Measurements from ENCODE around the gene CASP5. TPM values are rescaled to one million over a fixed set of nuclear protein-coding genes. Genes with fewer than 3 reads are reported as not detected.

CASP5 gene
- total RNA-seq, 1 experiment from 2014 or later, result not detected

- no TSS peak for BruUV-seq (replicated peaks)
- Histone ChIP-seq H3K9me2 (replicated peaks; ENCODE audit: low read length) (no peaks in the 10 kb centered on the region), H3K4me3 (ENCODE audit: low read length) (no peak overlapping the region), H3K9ac (ENCODE audit: low read length) (no peak overlapping the region), H3K4me1 (ENCODE audit: insufficient read depth, low read length) (peaks cover 20% of the 10 kb centered on the region), H3K79me2 (ENCODE audit: low read length) (peaks cover 16% of the 10 kb centered on the region), H2AFZ (ENCODE audit: low read length) (no peak overlapping the region), H3K27ac (ENCODE audit: low read length) (no peak overlapping the region), H3K36me3 (ENCODE audit: low read depth, low read length) (no peaks in the 10 kb centered on the region), H3F3A (ENCODE audit: low read length, unreplicated experiment) (no peaks in the 10 kb centered on the region), H3K4me2 (ENCODE audit: low read length) (no peak overlapping the region), H3K27me3 (ENCODE audit: low read length) (no peaks in the 10 kb centered on the region), H3K9me3 (ENCODE audit: low read length) (peaks cover 4% of the 10 kb centered on the region; the same call in 1 of the 2 replicates), H4K20me1 (ENCODE audit: low read length) (no peaks in the 10 kb centered on the region)
- DNase-seq, result no peak
- POLR2A ChIA-PET (ENCODE audit: unreplicated experiment), result no interaction called here
- CTCF ChIA-PET, result no interaction called here
- ATAC-seq, result no peak
- no peak for TF ChIP-seq EZH2phosphoT487 (IDR thresholded peaks at IDR 0.05; ENCODE audit: borderline replicate concordance, low read length)
- TF ChIP-seq CTCF (conservative IDR thresholded peaks at IDR 0.05; ENCODE audit: low read depth, low read length), result no peak
- no peak for TF ChIP-seq EZH2 (IDR thresholded peaks at IDR 0.05; ENCODE audit: low read length, unreplicated experiment)
- intact Hi-C loops (cut with micrococcal nuclease), result no loop called here
Observed at GRCh38 chr11:104970756-104971155, 52.2 kb downstream of the CASP5 start.

- peaks cover 25% of the 10 kb centered on the region for H3K4me1 ChIP-seq (ENCODE audit: insufficient read depth, low read length)
- peak overlapping the region; percentile 73 for H3K9ac ChIP-seq (ENCODE audit: low read length)
- ChIA-PET CTCF (no interaction called here), POLR2A (ENCODE audit: unreplicated experiment) (no interaction called here)
- no peaks in the 10 kb centered on the region for H3K9me2 ChIP-seq (replicated peaks; ENCODE audit: low read length)
- H3K79me2 ChIP-seq (ENCODE audit: low read length), result peaks cover 16% of the 10 kb centered on the region
- H3K36me3 ChIP-seq (ENCODE audit: low read depth, low read length), result no peaks in the 10 kb centered on the region
- intact Hi-C loops (cut with micrococcal nuclease), result loop anchor here (1.0 to 10.0 kb wide), 5 partner anchors 78 to 893 kb away; no protein-coding TSS in a partner anchor
- no peaks in the 10 kb centered on the region for H3K27me3 ChIP-seq (ENCODE audit: low read length)
- no peaks in the 10 kb centered on the region for H4K20me1 ChIP-seq (ENCODE audit: low read length)
- TF ChIP-seq EZH2 (IDR thresholded peaks at IDR 0.05; ENCODE audit: low read length, unreplicated experiment) (no peak), CTCF (conservative IDR thresholded peaks at IDR 0.05; ENCODE audit: low read depth, low read length) (no peak), EZH2phosphoT487 (IDR thresholded peaks at IDR 0.05; ENCODE audit: borderline replicate concordance, low read length) (no peak)
- DNase-seq, result peak; percentile 18
- peak overlapping the region; percentile 71 for H3K27ac ChIP-seq (ENCODE audit: low read length)
- peak overlapping the region; percentile 94 for H2AFZ ChIP-seq (ENCODE audit: low read length)
- ATAC-seq, result peak; percentile 41
- H3K4me2 ChIP-seq (ENCODE audit: low read length), result peak overlapping the region; percentile 83
- H3K9me3 ChIP-seq (ENCODE audit: low read length), result no peaks in the 10 kb centered on the region; the same call in 1 of the 2 replicates
- H3K4me3 ChIP-seq (ENCODE audit: low read length), result peak overlapping the region; percentile 74
- H3F3A ChIP-seq (ENCODE audit: low read length, unreplicated experiment), result no peaks in the 10 kb centered on the region
- BruUV-seq (replicated peaks), result no TSS peak
Observed at GRCh38 chr11:104968856-104969776, 53.9 kb downstream of the CASP5 start.
